DMS153 treated with DMSO at 0.1 percent for 48 hours (cell line): Measurements from ENCODE around the gene ELF3.
A peak's percentile ranks its signal among the peaks of the same experiment; 100 is the strongest.
"Not testable (repeated sequence)": the region's sequence is repeated elsewhere in the genome, so short reads cannot be mapped to it uniquely, and the experiment has no call there.

Source experiments
- DNase-seq: peaks from one replicate; lab custom pipeline; 2025; ENCODE audit not compliant: unreplicated experiment; lab: John Stamatoyannopoulos, UW

ELF3 gene

GRCh38 chr1:202007805-202008489 is 2.4 kb upstream of the ELF3 start:
- peak; percentile 91 for DNase-seq

- peak; percentile 98 for DNase-seq
Measured at GRCh38 chr1:202009326-202010179, 834 bp upstream of the ELF3 start.

- DNase-seq = no peak
Measured at GRCh38 chr1:202011994-202012393, 1.6 kb downstream of the ELF3 start.

GRCh38 chr1:202012544-202013478 is 2.4 kb downstream of the ELF3 start:
- no peak for DNase-seq

GRCh38 chr1:202013603-202014002 is 3.2 kb downstream of the ELF3 start:
- no peak for DNase-seq

GRCh38 chr1:202014060-202014459 is 3.7 kb downstream of the ELF3 start:
- no peak for DNase-seq

- DNase-seq = no peak
Measured at GRCh38 chr1:202014915-202015661, 4.7 kb downstream of the ELF3 start.

- no peak for DNase-seq
Measured at GRCh38 chr1:202015662-202015937, 5.2 kb downstream of the ELF3 start.

GRCh38 chr1:202016022-202016810 is 5.8 kb downstream of the ELF3 start:
- no peak for DNase-seq

GRCh38 chr1:202016811-202017748 is 6.7 kb downstream of the ELF3 start:
- no peak for DNase-seq

GRCh38 chr1:202017749-202018467 is 7.5 kb downstream of the ELF3 start:
- peak; percentile 89 for DNase-seq

- peak; percentile 96 for DNase-seq
Measured at GRCh38 chr1:202018468-202019234, 8.3 kb downstream of the ELF3 start.

- DNase-seq = not testable (repeated sequence)
Measured at GRCh38 chr1:202019235-202019558, 8.8 kb downstream of the ELF3 start.

GRCh38 chr1:202023001-202023433 is 12.6 kb downstream of the ELF3 start:
- DNase-seq = peak; percentile 99

GRCh38 chr1:202029171-202029665 is 18.8 kb downstream of the ELF3 start:
- DNase-seq = peak; percentile 89

GRCh38 chr1:202029727-202030126 is 19.3 kb downstream of the ELF3 start:
- no peak for DNase-seq

- no peak for DNase-seq
Measured at GRCh38 chr1:202031796-202032195, 21.4 kb downstream of the ELF3 start.
